ENCODE data around the gene LGALSL.

LGALSL gene

GRCh38 chr2:64472881-64473280 lies 18.9 kb downstream of the LGALSL start:
- DNase-seq: no peak

GRCh38 chr2:64474121-64474571 lies 20.2 kb downstream of the LGALSL start:
- DNase-seq: no peak

- DNase-seq: no peak
Observed at GRCh38 chr2:64474636-64475035, 20.7 kb downstream of the LGALSL start.

- DNase-seq: no peak
Observed at GRCh38 chr2:64477037-64477436, 23.1 kb downstream of the LGALSL start.

- DNase-seq: no peak
Observed at GRCh38 chr2:64477979-64478378, 24.0 kb downstream of the LGALSL start.

GRCh38 chr2:64478502-64479230 lies 24.7 kb downstream of the LGALSL start:
- DNase-seq: no peak

- DNase-seq: no peak
Observed at GRCh38 chr2:64479259-64480117, 25.5 kb downstream of the LGALSL start.

GRCh38 chr2:64481665-64482064 lies 27.7 kb downstream of the LGALSL start:
- no peak for DNase-seq

GRCh38 chr2:64482243-64482642 lies 28.3 kb downstream of the LGALSL start:
- DNase-seq: no peak

- DNase-seq: no peak
Observed at GRCh38 chr2:64482765-64483504, 29.0 kb downstream of the LGALSL start.

GRCh38 chr2:64485331-64485730 lies 31.4 kb downstream of the LGALSL start:
- no peak for DNase-seq

GRCh38 chr2:64485961-64486360 lies 32.0 kb downstream of the LGALSL start:
- DNase-seq: no peak

GRCh38 chr2:64487256-64488049 lies 33.5 kb downstream of the LGALSL start:
- DNase-seq: no peak

GRCh38 chr2:64488050-64488974 lies 34.4 kb downstream of the LGALSL start:
- DNase-seq: no peak

GRCh38 chr2:64489081-64489751 lies 35.3 kb downstream of the LGALSL start:
- no peak for DNase-seq

- DNase-seq: no peak
Observed at GRCh38 chr2:64491426-64491825, 37.5 kb downstream of the LGALSL start.

- no peak for DNase-seq
Observed at GRCh38 chr2:64492272-64492671, 38.3 kb downstream of the LGALSL start.

- no peak for DNase-seq
Observed at GRCh38 chr2:64492821-64493220, 38.9 kb downstream of the LGALSL start.

- DNase-seq: no peak
Observed at GRCh38 chr2:64493788-64494187, 39.8 kb downstream of the LGALSL start.

GRCh38 chr2:64498438-64498837 lies 44.5 kb downstream of the LGALSL start:
- no peak for DNase-seq

- no peak for DNase-seq
Observed at GRCh38 chr2:64500549-64500948, 46.6 kb downstream of the LGALSL start.

Measured in NCI-H524 treated with DMSO at 0.1 percent for 48 hours (cell line).